Esophagus squamous epithelium (tissue), 5 donors: ENCODE results near the gene ATP9B. TPM values are rescaled to one million over a fixed set of nuclear protein-coding genes. Genes with fewer than 3 reads are reported as not detected.

Source experiments
- DNase-seq: peaks from one replicate; lab custom pipeline; 2025; lab: John Stamatoyannopoulos, UW
- H3K27ac ChIP-seq, 4 donors: fragments of 200-600 bp; sonication (generic); one replicate each; pipeline ENCODE4 v1.5.1; 2016 to 2019; ENCODE audit warnings: mild to moderate bottlenecking in 1 of 4
- H3K27me3 ChIP-seq, 4 donors: fragments of 200-600 bp; sonication (generic); 1 replicate in 3 of 4; 2 replicates in 1 of 4; pipeline versions ENCODE4 v1.5.1 to v1.6.0; 2017 to 2021; ENCODE audit warnings: antibody characterized with exemption in 1 of 4
- H3K36me3 ChIP-seq, 3 donors: fragments of 200-600 bp; sonication (generic); one replicate each; pipeline ENCODE4 v1.5.1; 2016 to 2019
- H3K4me1 ChIP-seq, 3 donors: fragments of 200-600 bp; sonication (generic); one replicate each; pipeline ENCODE4 v1.5.1; 2017 to 2019
- H3K4me3 ChIP-seq, 4 donors: fragments of 200-600 bp; sonication (generic); 1 replicate in 3 of 4; 2 replicates in 1 of 4; pipeline ENCODE4 v1.5.1; 2016 to 2019; ENCODE audit warnings: mild to moderate bottlenecking in 2 of 4, moderate library complexity in 1 of 4
- H3K9me3 ChIP-seq, 3 donors: fragments of 200-600 bp; sonication (generic); one replicate each; pipeline ENCODE4 v1.5.1; 2016 to 2019
- POLR2A ChIP-seq, 4 donors: fragments of 450-650 bp; IDR thresholded peaks; one replicate each; pipeline ENCODE4 v1.6.1; 2017; ENCODE audit warnings: antibody characterized with exemption in 4 of 4, mild to moderate bottlenecking in 4 of 4, moderate library complexity in 3 of 4
- WGBS, 2 donors: methylation state at CpG; one replicate each; pipeline ENCODE4 v1.1.5; 2018; 5-methylcytosine and 5-hydroxymethylcytosine counted together
- intact Hi-C: fragments of 100-400 bp; cut with DNase I; formaldehyde crosslinking; loops from one replicate; pipeline ENCODE4 v1.15.0; 2022
- total RNA-seq, 4 donors: library from RNA; depleted of rRNA; stranded (reverse); fragments of >200 nt; gene quantifications; one replicate each; pipeline ENCODE4 v1.1.0, GENCODE V29; 2016
- TF ChIP-seq, protein P1 (sequence below), 6 experiments: fragments of 450-650 bp in 4 of 6; fragments of 200-600 bp in 2 of 6; sonication (generic) in 2 of 6; IDR thresholded peaks; one replicate each; pipeline ENCODE4 v1.5.1; 2016 to 2019; ENCODE audit warnings: antibody characterized with exemption in 6 of 6, mild to moderate bottlenecking in 4 of 6, moderate library complexity in 4 of 6
- donor health status: DM: yes; HTN: yes; CAD: no.

Gene ATP9B
- total RNA-seq, 4 donors from 2014 or later = 12.9 to 46.7 (median 22.0) TPM

DNA sequence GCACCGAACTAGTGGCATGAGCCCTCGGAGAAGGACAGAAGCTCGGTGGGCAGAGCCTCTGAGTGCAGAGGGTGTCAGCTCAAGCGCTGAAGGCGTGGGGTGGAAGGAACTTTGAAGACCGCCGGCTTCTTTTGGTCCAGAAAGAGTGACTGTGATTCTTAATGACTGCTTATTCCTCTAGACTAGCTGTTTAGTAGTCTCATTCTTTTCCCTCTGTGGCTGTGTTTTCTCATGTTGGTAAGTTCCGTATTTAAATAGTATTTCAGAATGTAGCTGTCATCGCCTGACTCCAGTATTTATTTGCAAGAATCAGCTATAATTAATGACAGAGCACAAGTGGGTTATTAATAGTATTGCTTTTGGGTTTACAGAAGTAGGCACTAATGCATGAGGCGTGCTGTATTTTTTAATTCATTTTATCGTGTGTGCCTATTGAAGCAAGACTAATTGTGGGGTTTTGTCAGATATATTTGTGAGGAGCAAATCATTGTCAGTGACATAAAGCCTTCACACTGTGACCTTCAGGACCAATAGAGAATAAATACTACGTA lies 245.7 kb downstream of the ATP9B start:
- Histone ChIP-seq H3K27ac (no peak overlapping the region), H3K4me1 (no peaks in the 10 kb centered on the region), H3K36me3 (peaks cover 0 to 73% (median 0%) of the 10 kb centered on the region in 3 donors), H3K27me3 (no peaks in the 10 kb centered on the region), H3K4me3 (no peak overlapping the region), H3K9me3 (no peaks in the 10 kb centered on the region)
- intact Hi-C loops = no loop called here
- 89 to 95% methylated on average over 12 of the region's 12 CpGs for WGBS, 2 donors
- no peak for DNase-seq
- TF ChIP-seq, protein P1, sequence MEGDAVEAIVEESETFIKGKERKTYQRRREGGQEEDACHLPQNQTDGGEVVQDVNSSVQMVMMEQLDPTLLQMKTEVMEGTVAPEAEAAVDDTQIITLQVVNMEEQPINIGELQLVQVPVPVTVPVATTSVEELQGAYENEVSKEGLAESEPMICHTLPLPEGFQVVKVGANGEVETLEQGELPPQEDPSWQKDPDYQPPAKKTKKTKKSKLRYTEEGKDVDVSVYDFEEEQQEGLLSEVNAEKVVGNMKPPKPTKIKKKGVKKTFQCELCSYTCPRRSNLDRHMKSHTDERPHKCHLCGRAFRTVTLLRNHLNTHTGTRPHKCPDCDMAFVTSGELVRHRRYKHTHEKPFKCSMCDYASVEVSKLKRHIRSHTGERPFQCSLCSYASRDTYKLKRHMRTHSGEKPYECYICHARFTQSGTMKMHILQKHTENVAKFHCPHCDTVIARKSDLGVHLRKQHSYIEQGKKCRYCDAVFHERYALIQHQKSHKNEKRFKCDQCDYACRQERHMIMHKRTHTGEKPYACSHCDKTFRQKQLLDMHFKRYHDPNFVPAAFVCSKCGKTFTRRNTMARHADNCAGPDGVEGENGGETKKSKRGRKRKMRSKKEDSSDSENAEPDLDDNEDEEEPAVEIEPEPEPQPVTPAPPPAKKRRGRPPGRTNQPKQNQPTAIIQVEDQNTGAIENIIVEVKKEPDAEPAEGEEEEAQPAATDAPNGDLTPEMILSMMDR (IDR thresholded peaks at IDR 0.05) = no peak
- no peak for TF ChIP-seq POLR2A (IDR thresholded peaks at IDR 0.05)

DNA sequence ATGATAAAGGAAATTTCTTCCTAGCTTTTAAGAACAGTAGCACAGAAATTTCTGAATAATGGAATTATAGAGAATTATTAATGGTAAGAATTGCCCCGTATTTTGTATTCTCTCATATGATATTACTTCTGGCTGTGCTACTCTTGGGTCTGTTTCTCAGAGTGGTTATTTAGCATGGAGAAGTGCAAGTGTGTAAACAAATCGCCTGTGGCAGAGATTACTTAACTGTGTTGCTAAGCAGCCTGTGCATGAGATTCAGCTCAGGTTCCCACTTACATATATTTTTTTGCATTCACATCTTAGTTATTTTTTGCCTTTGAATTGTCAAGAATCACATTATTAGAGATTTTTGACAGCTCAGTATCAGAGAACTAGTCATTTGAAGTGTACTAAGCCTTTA lies 246.4 kb downstream of the ATP9B start:
- intact Hi-C loops = no loop called here
- WGBS, 2 donors = 83 to 84% methylated on average over 2 of the region's 2 CpGs

DNA sequence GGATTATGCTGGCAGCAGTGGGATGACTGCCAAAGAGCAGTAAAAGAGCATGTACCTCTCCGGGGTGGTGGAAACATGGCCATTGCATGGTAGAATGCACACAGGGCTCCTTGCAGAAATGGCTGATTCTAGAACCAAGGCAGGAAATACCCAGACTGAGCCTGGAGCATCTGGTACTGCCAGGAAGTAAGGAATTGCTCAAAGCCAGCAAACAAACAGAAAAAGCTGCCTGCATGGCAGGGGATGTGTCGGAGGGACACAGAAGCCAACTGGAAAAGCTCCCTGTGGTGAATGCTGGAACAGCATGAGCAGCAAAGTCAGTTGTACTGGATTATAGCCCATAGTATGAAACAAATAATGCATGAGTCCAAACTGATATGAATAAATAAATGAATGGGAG lies 248.5 kb downstream of the ATP9B start:
- H3K9me3 ChIP-seq = no peaks in the 10 kb centered on the region
- intact Hi-C loops = no loop called here
- H3K36me3 ChIP-seq = peaks cover 0 to 74% (median 0%) of the 10 kb centered on the region in 3 donors
- H3K27me3 ChIP-seq = no peaks in the 10 kb centered on the region
- H3K27ac ChIP-seq = no peak overlapping the region
- H3K4me3 ChIP-seq = no peak overlapping the region
- DNase-seq = no peak
- WGBS, 2 donors = 92 to 94% methylated on average over 2 of the region's 2 CpGs
- H3K4me1 ChIP-seq = peaks cover 0 to 8% (median 0%) of the 10 kb centered on the region in 3 donors
- no peak for TF ChIP-seq POLR2A (IDR thresholded peaks at IDR 0.05)
- TF ChIP-seq, protein P1 (IDR thresholded peaks at IDR 0.05) = no peak

More for the DNA sequence above, 246.4 kb downstream of the ATP9B start:
- TF ChIP-seq POLR2A (IDR thresholded peaks at IDR 0.05) = no peak
- TF ChIP-seq, protein P1 (IDR thresholded peaks at IDR 0.05) = no peak
- Histone ChIP-seq H3K27me3 (no peaks in the 10 kb centered on the region), H3K27ac (no peak overlapping the region), H3K4me3 (no peak overlapping the region), H3K9me3 (no peaks in the 10 kb centered on the region), H3K4me1 (no peaks in the 10 kb centered on the region), H3K36me3 (peaks cover 0 to 77% (median 0%) of the 10 kb centered on the region in 3 donors)
- DNase-seq = no peak

GRCh38 chr18:79318142-79318673 lies 249.0 kb downstream of the ATP9B start:
- no peaks in the 10 kb centered on the region for H3K27me3 ChIP-seq
- H3K9me3 ChIP-seq = no peaks in the 10 kb centered on the region
- peaks cover 0 to 74% (median 0%) of the 10 kb centered on the region in 3 donors for H3K36me3 ChIP-seq
- no peak for DNase-seq
- no peak for TF ChIP-seq POLR2A (IDR thresholded peaks at IDR 0.05)
- TF ChIP-seq, protein P1 (IDR thresholded peaks at IDR 0.05) = no peak
- no peak overlapping the region for H3K4me3 ChIP-seq
- peaks cover 0 to 8% (median 0%) of the 10 kb centered on the region in 3 donors for H3K4me1 ChIP-seq
- WGBS, 2 donors = 82 to 91% methylated on average over 9 of the region's 9 CpGs
- intact Hi-C loops = no loop called here
- H3K27ac ChIP-seq = no peak overlapping the region

DNA sequence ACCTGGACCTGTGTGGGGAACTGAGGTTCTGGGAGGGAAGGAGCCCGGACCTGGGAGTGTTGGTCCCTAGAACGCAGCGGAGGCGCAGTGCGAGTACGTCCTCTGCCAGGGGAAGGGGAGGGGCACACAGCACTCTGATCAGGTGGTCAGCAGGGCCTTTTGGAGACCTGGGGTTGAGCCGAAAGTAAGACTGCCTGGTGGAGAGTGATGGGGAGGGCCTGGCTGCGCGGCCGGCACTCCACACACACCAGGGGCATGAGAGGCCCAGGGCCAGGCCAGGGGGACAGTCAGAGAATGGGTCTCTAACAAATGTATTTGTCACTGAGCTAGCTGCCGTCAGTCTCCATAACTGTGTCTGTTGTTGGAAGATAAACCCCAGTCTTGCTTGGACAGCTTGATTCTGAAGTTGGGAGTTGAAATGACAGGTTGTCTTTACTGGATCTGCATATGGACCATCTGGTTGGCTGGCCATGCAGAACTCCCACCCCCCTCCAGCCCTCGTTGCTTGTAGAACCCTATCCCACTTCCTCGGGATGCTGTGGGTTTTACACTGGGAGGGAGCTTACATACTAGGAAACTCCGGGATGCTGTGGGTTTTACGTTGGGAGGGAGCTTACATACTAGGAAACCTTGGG lies 251.1 kb downstream of the ATP9B start:
- Histone ChIP-seq H3K4me1 (peaks cover 0 to 8% (median 0%) of the 10 kb centered on the region in 3 donors), H3K36me3 (peaks cover 0 to 64% (median 0%) of the 10 kb centered on the region in 3 donors), H3K9me3 (no peaks in the 10 kb centered on the region), H3K4me3 (no peak overlapping the region), H3K27ac (no peak overlapping the region), H3K27me3 (no peaks in the 10 kb centered on the region)
- DNase-seq = no peak
- intact Hi-C loops = no loop called here
- TF ChIP-seq POLR2A (IDR thresholded peaks at IDR 0.05) = no peak
- TF ChIP-seq, protein P1 (IDR thresholded peaks at IDR 0.05) = no peak
- 85 to 87% methylated on average over 9 to 12 of the region's 15 CpGs for WGBS, 2 donors
